Right lobe of liver (tissue), 6 donors: ENCODE results near the gene TMEM100. TPM values are rescaled to one million over a fixed set of nuclear protein-coding genes. Genes with fewer than 3 reads are reported as not detected.

Experiments
- ATAC-seq, 4 donors: fragments of 200-7000 bp; cut with Tn5 transposase; one replicate each; pipeline ENCODE4 v1.9.1; 2020; ENCODE audit warnings: mild to moderate bottlenecking in 4 of 4, moderate library complexity in 4 of 4
- DNase-seq, 3 donors: peaks; one replicate each; pipeline ENCODE4 v3.0.0-alpha.2; 2020
- H3K27ac ChIP-seq, 3 donors: fragments of 200-600 bp; one replicate each; pipeline ENCODE4 v1.8.0; 2022
- H3K27me3 ChIP-seq, 2 donors: fragments of 200-600 bp; one replicate each; pipeline ENCODE4 v1.8.0; 2022
- H3K36me3 ChIP-seq, 4 donors: fragments of 200-600 bp; sonication (generic) in 1 of 4; one replicate each; pipeline versions ENCODE4 v1.5.1 to v1.8.0; 2017 to 2022; ENCODE audit warnings: control low read depth in 1 of 4
- H3K4me1 ChIP-seq, 4 donors: fragments of 200-600 bp; sonication (generic) in 1 of 4; one replicate each; pipeline versions ENCODE4 v1.5.1 to v1.8.0; 2017 to 2022; ENCODE audit warnings: control low read depth in 1 of 4
- H3K4me3 ChIP-seq, 3 donors: fragments of 200-600 bp; one replicate each; pipeline ENCODE4 v1.8.0; 2022
- H3K9me3 ChIP-seq, 4 donors: fragments of 200-600 bp; sonication (generic) in 1 of 4; one replicate each; pipeline versions ENCODE4 v1.5.1 to v1.8.0; 2017 to 2022; ENCODE audit warnings: control low read depth in 1 of 4
- POLR2A ChIP-seq: fragments of 450-650 bp; IDR thresholded peaks from one replicate; pipeline ENCODE4 v1.6.1; 2017; ENCODE audit warnings: antibody characterized with exemption, mild to moderate bottlenecking
- WGBS: methylation state at CpG from one replicate; pipeline ENCODE4 v1.1.6; 2018; ENCODE audit warnings: low coverage, low lambda C conversion rate; ENCODE audit not compliant: insufficient coverage; ENCODE audit errors: missing lambda C conversion rate; 5-methylcytosine and 5-hydroxymethylcytosine counted together
- intact Hi-C, 2 donors: fragments of 100-400 bp; cut with DNase I; formaldehyde crosslinking; loops; one replicate each; pipeline versions ENCODE4 v1.11.2 to v1.14.1; 2022
- total RNA-seq, 6 experiments: library from RNA; depleted of rRNA in 2 of 6; stranded (reverse); fragments of >200 nt in 2 of 6; fragmentation: NEBNext Ultra II Directional in 3 of 6; extraction: Animal tissue kit (Norgen Biotek cat#: 25700) in 3 of 6; gene quantifications; one replicate each; pipeline versions ENCODE4 v1.1.0 to v1.2.4, GENCODE V29; 2016 to 2023
- TF ChIP-seq, protein P1 (sequence below), 4 donors: fragments of 200-600 bp in 3 of 4; fragments of 450-650 bp in 1 of 4; IDR thresholded peaks; one replicate each; pipeline versions ENCODE4 v1.5.1 to v1.8.0; 2016 to 2022; ENCODE audit warnings: antibody characterized with exemption in 4 of 4, mild to moderate bottlenecking in 2 of 4
- donor health status: DM: no; HTN: yes; CAD: no.
- donor health status: DM: no; HTN: no; CAD: no.
- donor health status: DM: no; HTN: no; CAD: no.
- donor health status: DM: no; HTN: yes; CAD: no.
- donor health status: DM: no; HTN: yes; CAD: no.

Gene TMEM100
- total RNA-seq, 6 experiments from 2014 or later: 1.8 to 8.3 (median 4.5) TPM

- Histone ChIP-seq H3K9me3 (no peaks in the 10 kb centered on the region), H3K4me1 (peaks cover 0 to 13% (median 5%) of the 10 kb centered on the region in 4 donors), H3K27ac (peak overlapping the region in 1 of 3 donors; percentile 55), H3K36me3 (no peaks in the 10 kb centered on the region), H3K4me3 (no peak overlapping the region), H3K27me3 (no peaks in the 10 kb centered on the region)
- no peak for TF ChIP-seq POLR2A
- TF ChIP-seq, protein P1, sequence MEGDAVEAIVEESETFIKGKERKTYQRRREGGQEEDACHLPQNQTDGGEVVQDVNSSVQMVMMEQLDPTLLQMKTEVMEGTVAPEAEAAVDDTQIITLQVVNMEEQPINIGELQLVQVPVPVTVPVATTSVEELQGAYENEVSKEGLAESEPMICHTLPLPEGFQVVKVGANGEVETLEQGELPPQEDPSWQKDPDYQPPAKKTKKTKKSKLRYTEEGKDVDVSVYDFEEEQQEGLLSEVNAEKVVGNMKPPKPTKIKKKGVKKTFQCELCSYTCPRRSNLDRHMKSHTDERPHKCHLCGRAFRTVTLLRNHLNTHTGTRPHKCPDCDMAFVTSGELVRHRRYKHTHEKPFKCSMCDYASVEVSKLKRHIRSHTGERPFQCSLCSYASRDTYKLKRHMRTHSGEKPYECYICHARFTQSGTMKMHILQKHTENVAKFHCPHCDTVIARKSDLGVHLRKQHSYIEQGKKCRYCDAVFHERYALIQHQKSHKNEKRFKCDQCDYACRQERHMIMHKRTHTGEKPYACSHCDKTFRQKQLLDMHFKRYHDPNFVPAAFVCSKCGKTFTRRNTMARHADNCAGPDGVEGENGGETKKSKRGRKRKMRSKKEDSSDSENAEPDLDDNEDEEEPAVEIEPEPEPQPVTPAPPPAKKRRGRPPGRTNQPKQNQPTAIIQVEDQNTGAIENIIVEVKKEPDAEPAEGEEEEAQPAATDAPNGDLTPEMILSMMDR (IDR thresholded peaks at IDR 0.05): no peak
- intact Hi-C loops: no loop called here
- WGBS: 78% methylated on average over 2 of the region's 2 CpGs
- no peak for ATAC-seq
- DNase-seq: no peak
Observed at GRCh38 chr17:55692276-55692675, 30.4 kb downstream of the TMEM100 start.

DNA sequence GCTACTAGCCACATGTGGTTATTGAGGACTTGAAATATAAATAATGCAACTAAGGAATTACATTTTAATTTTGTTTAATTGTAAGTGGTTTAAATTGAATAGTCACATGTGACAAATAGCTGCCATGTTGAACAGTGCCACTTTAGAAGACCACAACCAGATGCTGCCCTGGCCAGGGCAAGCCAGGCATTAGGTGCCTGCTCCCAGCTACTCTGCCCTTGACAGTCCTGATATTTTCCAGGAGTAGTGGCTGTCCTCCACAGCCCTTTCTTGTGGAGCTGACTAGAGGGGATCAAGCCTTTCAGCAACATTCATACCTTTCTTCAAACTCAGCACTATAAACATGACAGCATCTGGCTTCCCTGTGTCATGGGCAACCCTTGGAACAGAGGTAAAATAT is 31.0 kb downstream of the TMEM100 start:
- Histone ChIP-seq H3K36me3 (no peaks in the 10 kb centered on the region), H3K27me3 (no peaks in the 10 kb centered on the region), H3K9me3 (no peaks in the 10 kb centered on the region), H3K27ac (no peak overlapping the region), H3K4me3 (no peak overlapping the region), H3K4me1 (peaks cover 0 to 13% (median 5%) of the 10 kb centered on the region in 4 donors)
- TF ChIP-seq, protein P1 (IDR thresholded peaks at IDR 0.05): no peak
- no peak for TF ChIP-seq POLR2A
- intact Hi-C loops: no loop called here
- DNase-seq: no peak
- no peak for ATAC-seq

GRCh38 chr17:55690105-55690508 is 32.6 kb downstream of the TMEM100 start:
- H3K27me3 ChIP-seq: no peaks in the 10 kb centered on the region
- TF ChIP-seq, protein P1 (IDR thresholded peaks at IDR 0.05): no peak
- TF ChIP-seq POLR2A: no peak
- H3K9me3 ChIP-seq: no peaks in the 10 kb centered on the region
- H3K36me3 ChIP-seq: no peaks in the 10 kb centered on the region
- WGBS: 15% methylated on average over 2 of the region's 2 CpGs
- no peak overlapping the region for H3K4me3 ChIP-seq
- no peak overlapping the region for H3K27ac ChIP-seq
- peak; percentile 42 to 58 (median 46) for ATAC-seq
- intact Hi-C loops: no loop called here
- peaks cover 0 to 13% (median 5%) of the 10 kb centered on the region in 4 donors for H3K4me1 ChIP-seq
- no peak for DNase-seq

- Histone ChIP-seq H3K27me3 (no peaks in the 10 kb centered on the region), H3K9me3 (no peaks in the 10 kb centered on the region), H3K4me3 (no peak overlapping the region), H3K27ac (no peak overlapping the region), H3K4me1 (peaks cover 0 to 13% (median 5%) of the 10 kb centered on the region in 4 donors), H3K36me3 (no peaks in the 10 kb centered on the region)
- intact Hi-C loops: no loop called here
- TF ChIP-seq, protein P1 (IDR thresholded peaks at IDR 0.05): no peak
- no peak for TF ChIP-seq POLR2A
- ATAC-seq: no peak
- DNase-seq: no peak
- 66% methylated on average over 4 of the region's 4 CpGs for WGBS
Observed at GRCh38 chr17:55689672-55690071, 33.0 kb downstream of the TMEM100 start.

DNA sequence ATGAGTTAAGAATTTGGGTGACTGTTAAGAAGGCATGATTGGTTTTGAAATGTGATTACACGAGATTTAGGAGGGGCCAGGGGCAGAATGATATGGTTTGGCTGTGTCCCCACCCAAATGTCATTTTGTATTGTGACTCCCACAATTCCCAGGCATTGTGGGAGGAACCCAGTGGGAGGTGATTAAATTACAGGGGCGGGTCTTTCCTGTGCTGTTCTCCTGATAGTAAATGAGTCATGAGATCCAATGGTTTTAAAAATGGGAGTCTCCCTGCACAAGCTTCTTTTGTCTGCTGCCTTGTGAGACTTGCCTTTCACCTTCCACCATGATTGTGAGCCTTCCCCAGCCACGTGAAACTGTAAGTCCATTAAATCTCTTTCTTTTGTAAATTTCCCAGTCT is 34.6 kb downstream of the TMEM100 start:
- ATAC-seq (no peak), DNase-seq (no peak)
- TF ChIP-seq, protein P1 (IDR thresholded peaks at IDR 0.05): no peak
- TF ChIP-seq POLR2A: no peak
- no peaks in the 10 kb centered on the region for H3K36me3 ChIP-seq
- intact Hi-C loops: no loop called here
- no peaks in the 10 kb centered on the region for H3K9me3 ChIP-seq
- no peak overlapping the region for H3K4me3 ChIP-seq
- H3K4me1 ChIP-seq: peaks cover 0 to 5% (median 2%) of the 10 kb centered on the region in 4 donors
- WGBS: 79% methylated on average over 2 of the region's 3 CpGs
- H3K27me3 ChIP-seq: no peaks in the 10 kb centered on the region
- no peak overlapping the region for H3K27ac ChIP-seq
